Urothelium cell line (cell line): ENCODE data around the gene HTR1D.
A peak's percentile ranks its signal among the peaks of the same experiment; 100 is the strongest.
"Not testable (repeated sequence)": the region's sequence is repeated elsewhere in the genome, so short reads cannot be mapped to it uniquely, and the experiment has no call there.

Experiments used
- DNase-seq: peaks from one replicate; pipeline ENCODE4 v3.0.0; 2011; ENCODE audit warnings: low spot score, mixed read lengths
- FAIRE-seq: peaks from 2 replicates; lab custom pipeline; 2011; peaks lifted over from hg19 to GRCh38; lab: Jason Lieb, UNC

Gene HTR1D

DNA sequence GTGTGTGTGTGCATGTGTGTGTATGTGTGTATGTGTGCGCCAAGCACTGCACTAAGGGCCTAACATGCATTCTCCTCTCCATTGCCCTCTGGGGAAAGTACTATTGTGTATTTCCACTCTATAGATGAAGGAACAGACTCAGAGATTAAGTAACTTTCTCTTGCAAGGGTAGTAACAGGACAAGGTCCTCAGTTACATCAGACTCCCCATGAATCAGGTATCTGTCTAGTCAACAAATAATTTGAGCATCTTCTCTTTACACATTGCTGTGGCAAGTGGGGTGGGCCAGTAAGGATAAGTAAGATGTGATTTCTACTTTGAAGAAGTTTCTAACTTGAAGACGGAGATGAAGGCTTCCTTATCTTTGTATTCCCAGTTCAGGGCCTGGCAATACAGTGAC is 5.0 kb upstream of the HTR1D start:
- FAIRE-seq (no peak), DNase-seq (no peak)

DNA sequence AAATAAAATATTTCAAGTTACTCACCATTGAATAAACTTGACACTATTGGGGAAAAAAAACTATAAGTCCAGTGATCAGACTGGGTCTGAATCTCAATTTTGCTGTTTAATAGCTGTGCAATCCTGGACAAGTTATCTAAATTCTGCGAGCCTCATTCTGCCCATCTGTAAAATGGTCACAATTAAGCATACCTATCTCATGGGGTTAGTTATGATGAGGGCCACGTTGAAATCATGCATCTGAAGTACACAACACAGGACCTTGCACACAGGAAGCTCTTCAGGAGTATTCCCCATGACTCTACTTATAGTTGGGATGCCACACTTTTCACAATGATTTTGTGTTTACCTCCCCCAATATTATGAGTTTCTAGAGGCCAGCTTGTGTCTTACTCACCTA is 3.8 kb upstream of the HTR1D start:
- no peak for FAIRE-seq
- DNase-seq, result no peak

DNA sequence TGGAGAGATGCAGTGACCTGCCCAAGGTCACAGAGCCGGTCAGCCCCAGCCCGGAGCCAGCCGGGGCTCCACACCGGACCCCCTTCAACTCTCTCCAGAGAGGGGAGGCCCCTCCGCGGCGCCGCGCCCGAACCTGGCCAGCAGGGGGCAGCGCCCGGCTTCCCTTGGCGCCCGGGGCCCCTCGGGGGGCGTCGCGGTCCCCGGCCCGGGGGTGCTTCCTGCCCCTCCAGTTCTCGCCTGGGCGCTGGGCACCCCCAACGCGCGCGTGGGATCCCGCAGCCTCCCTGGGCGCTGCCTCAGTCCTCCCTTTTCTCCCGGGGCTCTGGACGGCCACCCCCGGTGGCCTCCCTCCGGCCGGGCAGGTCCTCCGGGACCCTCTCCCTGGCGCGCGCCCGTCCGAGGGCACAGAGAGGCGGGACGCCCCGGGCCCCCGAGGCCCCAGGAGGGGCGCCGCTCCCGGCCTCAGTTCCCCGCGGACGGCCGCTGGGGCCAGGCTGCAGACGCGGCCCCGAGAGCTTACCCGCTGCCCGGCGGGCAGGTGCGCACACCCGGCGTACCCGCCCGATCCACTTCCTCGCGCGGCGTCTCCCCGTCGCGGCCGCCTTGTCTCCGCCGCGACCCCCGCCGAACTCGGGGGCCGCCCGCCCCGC is 406 bp downstream of the HTR1D start:
- FAIRE-seq (no peak), DNase-seq (peak; percentile 70)

DNA sequence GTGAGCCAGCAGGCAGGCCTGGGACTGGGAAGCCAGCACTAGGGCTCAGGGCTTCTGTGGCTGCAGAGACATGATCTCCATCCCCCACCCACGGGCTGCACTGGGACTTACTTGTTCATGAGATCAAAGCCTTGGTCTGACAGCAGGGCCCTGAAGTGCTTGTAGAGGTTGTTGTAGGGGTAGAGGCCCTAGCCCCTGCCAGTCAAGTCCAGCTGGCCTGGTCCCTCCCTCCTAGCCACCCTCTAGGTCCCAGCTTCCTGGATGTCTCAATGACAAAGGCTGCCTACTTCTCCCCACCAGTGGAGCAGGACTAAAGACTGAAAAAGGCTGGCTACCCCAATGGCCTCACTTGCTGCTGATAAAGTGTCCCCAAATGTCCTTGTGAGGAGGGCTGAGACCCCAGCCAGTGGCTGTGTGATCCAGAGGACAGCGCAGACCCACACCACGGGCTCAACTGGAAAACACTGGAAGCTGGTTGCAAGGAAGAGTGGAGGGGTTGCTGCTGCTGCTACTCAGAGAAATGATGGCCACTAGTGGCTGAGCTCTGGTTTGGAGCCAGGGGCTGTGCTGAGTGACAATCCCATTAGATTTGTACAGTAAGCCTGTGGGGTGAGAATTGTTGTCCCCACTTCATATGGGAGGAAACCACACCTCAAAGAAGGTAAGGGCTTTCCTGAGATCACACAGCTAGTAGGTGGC is 1.4 kb downstream of the HTR1D start:
- DNase-seq (no peak), FAIRE-seq (no peak)

DNA sequence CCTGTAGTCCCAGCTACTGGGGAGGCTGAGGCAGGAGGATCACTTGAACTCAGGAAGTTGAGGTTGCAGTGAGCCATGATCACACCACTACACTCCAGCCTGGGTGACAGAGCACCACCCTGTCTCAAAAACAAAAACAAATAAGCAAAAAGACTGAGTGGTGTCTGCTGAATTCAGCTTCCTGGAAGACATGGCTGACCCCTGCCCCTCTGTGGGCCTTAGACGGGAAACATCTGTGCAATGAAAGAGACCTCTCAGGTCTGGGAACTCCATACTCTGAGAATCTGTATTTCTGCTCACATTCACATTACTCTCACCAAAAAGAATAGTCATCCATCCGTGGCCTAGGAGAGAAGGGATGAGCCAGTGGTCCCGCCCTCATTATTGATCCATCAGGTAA is 2.0 kb downstream of the HTR1D start:
- no peak for DNase-seq
- no peak for FAIRE-seq

DNA sequence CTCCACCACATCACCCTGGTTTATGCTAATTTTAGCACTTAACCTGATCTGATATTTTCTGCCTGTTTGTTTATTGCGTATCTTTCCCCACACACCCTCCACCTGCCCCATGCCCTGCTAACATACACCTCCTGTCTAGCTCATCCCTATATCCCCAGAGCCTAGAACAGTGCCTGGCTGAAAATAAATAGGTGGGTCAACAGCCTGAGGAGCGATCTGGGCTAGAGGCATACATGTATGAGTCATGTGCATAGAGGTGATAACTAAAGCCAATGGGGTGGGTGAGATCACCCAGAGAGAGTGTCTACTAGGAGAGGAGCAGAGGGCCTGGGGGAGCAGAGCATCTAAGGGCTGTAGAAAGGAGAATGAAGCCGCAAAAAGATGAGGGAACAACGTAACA is 2.7 kb downstream of the HTR1D start:
- FAIRE-seq (peak; percentile 32), DNase-seq (no peak)

DNA sequence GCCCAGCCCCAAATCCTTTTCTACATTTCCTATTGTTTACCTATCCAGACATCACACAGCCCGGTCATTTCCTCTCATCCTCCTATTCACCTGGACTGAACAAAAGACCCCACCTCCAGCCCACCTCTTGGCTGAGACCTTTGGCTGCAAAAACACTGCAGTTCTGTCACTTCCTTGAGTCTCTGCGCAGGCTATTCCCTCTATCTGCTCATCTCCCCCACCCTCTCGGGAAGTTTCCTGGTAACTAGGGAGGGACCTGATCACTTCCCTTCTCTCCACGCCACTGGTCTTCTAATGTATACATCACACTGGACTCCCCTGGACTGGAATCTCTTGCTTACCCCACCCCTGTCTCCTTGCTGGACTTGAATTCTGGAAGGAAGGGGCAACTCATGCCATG is 5.3 kb downstream of the HTR1D start:
- no peak for DNase-seq
- FAIRE-seq, result no peak

DNA sequence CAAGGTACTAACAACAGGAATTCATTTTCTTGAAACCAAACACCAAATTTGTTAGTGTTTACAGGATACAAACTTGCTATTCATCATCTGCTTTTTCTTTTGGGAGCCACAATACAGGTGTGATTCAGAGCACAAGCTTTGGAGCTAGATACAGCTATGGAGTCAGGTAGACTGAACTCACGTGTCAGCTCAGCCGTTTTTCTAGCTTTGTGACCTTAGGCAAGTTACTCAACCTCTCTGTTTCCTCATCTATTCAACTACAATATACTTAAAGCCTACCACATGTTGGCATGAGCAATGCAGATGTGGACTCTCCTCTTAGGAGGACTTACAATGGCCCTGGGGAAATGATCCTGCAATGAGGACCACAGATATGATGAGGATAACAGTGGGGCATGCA is 6.3 kb downstream of the HTR1D start:
- DNase-seq (no peak), FAIRE-seq (no peak)

DNA sequence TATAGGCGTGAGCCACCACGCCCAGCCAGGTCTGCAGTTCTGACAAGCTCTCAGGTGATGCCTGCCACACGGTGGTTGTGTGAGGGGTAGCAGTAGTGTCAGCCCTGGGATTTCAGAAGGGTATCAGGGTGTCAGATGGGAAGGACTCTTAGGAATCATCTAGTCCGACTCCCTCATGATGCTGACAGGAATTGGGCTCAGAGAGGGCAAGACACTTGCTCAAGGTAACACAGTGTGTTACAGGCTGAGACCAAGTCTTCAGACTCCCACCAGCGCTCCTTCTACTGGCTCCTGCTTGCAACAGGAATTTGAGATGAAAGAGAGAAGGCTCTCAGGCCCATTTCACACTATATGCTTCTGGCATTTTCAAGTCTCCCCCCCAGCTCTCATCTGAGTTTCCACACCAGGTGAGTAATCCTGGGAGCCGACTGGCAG is 6.9 kb downstream of the HTR1D start:
- FAIRE-seq (no peak), DNase-seq (no peak)

DNA sequence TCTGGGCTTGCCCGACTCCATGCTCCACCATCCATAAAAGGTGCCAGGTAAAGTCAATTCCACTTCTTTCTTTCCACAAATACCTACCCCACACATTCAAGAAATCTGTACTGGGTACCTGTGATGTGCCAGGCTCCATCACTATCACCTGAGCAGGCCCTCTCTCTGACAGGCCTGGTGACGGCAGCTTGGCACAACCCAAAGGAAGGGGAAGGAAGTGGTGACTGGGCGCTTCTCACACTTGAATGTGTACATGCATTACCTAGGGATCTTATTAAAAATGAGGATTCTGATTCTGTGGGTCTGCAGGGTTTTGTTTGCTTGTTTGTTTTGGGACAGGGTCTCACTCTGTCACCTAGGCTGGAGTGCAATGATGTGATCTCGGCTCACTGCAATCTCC is 7.5 kb downstream of the HTR1D start:
- FAIRE-seq (no peak), DNase-seq (no peak)

DNA sequence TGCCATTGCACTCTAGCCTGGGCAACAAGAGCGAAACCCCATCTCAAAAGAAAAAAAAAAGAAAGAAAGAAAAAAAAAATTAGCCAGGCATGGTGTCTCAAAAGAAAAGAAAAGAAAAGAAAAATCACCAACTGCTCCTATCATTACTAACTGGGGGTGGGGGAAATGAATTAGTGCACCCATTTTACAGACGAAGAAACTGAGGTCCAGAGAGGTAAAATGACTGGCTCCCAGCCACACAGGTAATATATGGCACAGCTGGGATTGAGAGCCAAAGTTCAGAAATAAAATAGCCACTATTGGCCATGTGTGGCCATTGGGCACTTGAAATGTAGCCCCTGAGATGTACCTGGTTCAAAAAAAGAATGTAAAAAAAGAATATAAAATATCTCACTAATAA is 8.8 kb downstream of the HTR1D start:
- DNase-seq, result no peak
- no peak for FAIRE-seq

DNA sequence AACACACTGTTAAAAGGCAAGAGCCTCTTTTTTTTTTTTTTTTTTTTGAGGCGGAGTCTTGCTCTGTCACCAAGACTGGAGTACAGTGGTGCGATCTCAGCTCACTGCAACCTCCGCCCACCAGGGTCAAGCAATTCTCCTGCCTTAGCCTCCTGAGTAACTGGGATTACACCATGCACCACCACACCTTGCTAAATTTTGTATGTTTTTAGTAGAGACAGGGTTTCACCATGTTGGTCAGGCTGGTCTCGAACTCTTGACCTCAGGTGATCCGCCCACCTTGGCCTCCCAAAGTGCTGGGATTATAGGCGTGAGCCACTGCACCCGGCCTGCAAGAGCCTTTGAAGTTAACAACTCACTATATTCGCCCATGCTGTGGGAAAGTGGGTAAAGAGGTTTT is 9.6 kb downstream of the HTR1D start:
- FAIRE-seq, DNase-seq: not testable (repeated sequence)

DNA sequence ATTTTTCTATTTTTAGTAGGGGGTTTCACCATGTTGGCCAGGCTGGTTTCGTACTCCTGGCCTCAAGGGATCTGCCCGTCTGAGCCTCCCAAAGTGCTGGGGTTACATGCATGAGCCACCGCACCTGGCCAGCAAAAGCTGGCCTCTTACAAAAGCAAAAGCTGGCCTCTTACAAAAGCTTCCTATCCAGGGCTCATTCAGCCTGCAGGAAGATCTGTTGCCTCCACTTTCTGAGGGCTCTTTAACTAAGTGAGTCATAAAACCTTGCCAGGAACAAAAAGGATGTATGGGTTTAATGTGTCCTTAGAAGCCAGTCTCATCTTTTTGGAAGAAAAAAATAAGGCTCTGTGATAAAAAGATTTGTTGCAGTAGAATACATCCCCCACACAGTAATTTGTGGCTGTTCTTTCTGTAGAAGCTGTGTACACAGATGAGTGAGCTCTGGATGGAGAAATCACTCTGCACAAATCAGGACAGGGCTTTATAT is 15.0 kb downstream of the HTR1D start:
- FAIRE-seq (no peak), DNase-seq (peak; percentile 51)

DNA sequence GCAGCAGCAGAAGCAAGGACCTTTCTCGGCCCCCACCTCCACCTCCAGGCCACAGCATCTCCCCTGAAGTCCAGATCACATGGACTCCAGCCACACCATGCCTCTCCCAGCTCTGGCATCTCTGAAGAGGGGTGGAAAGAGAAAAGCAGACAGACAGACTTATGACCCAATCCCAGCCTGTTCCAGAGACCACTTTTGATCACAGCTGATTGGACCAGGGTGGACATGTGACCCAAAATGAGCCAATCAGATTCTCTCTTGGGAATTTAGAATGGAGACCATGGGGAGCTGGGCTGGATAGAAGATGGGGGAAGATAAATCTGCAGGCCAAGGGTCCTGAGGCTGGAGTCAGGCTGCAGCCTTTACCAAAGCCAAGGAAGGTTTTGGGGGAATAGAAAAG is 16.4 kb downstream of the HTR1D start:
- FAIRE-seq (no peak), DNase-seq (no peak)

DNA sequence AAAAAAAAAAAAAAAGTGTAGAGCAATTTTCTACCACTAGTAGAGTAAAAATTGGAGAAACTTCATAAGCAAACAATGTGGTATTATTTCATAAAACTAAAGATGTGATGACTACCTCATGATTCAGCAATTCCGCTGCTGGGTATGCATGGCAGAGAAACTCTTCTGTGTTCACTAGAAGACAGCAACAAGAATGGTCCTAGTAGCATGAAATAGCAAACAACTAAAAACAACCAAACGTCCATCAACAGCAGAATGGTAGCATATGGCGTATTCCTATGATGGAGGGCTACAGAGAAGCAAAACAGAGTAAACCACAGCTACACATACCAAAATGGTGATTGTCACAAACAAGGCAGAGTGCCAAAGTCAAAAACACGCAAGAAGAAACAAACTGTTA is 18.9 kb downstream of the HTR1D start:
- FAIRE-seq (peak; percentile 30), DNase-seq (peak; percentile 47)

DNA sequence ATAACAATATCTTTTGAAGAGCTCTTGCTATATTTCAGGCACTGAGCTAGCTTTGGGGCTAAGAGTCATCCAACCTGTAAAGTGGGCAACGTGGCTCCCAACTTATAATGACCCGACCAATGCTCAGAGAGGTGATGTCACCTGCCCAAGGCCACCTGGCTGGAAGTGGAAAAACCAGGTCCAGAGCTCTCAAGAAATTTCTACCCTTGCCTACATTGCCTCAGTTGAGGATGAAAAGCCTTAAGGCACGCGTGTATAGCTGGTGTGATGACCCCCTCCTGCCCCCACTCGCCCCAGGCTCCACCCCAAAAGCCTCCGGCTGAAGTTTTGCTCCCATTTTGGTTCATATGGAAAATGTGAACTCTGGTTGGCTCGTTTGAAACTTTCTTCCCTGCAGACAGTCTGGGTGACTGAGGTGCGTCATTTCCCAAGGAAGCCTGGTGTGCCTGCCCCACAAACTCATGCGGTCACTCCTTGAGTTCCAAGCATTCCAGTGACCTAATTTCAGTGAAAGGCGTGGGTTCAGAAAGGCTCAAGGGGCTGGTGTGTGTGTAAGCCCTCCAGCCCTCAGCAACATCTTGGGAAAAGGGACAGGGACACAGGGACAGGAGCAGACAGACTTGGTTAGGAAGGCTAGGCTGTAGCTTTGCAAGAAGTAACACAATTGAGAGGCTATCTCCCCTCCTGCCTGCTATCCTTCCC is 20.5 kb downstream of the HTR1D start:
- DNase-seq (peak; percentile 85), FAIRE-seq (peak; percentile 91)

DNA sequence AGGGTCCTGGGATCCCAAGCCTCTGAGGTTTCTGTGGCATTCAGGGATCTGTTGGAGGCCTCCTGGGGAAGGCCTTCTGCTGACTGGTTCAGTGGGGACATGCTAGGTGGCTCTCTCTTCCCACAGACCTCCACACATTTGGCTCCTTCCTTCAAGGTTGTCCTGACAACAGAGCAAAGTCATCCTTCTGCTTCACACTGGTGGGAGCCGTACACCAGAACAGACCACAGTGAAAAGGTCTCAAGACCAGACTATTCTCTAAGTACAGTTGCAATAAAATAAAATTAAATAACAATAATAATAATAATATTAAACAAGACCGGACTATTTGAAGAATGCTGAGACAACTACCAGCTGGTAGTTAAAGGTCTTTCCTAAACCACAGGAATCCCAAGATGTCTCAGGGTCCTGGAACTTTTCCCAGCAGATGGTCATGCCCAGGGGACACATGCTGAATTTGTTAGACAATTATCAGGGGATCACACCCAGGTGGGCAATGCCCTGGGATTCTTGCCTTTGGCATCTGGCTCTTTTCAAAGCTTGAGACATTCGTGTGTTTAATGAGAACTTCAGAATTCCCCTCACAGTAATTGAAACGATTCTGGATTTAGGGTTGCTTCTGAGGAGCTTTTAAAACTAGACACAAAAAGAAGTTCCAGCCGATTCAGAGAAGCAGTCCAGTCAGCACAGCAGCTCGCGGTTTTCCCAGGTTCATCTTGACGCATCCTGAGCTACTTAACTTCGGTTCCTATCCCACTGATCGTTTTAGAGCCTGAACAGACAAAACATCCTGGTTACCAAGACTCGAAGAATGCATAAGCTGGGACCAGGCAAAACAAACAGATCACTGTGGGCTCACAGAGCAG is 22.9 kb downstream of the HTR1D start:
- no peak for FAIRE-seq
- peak; percentile 69 for DNase-seq

DNA sequence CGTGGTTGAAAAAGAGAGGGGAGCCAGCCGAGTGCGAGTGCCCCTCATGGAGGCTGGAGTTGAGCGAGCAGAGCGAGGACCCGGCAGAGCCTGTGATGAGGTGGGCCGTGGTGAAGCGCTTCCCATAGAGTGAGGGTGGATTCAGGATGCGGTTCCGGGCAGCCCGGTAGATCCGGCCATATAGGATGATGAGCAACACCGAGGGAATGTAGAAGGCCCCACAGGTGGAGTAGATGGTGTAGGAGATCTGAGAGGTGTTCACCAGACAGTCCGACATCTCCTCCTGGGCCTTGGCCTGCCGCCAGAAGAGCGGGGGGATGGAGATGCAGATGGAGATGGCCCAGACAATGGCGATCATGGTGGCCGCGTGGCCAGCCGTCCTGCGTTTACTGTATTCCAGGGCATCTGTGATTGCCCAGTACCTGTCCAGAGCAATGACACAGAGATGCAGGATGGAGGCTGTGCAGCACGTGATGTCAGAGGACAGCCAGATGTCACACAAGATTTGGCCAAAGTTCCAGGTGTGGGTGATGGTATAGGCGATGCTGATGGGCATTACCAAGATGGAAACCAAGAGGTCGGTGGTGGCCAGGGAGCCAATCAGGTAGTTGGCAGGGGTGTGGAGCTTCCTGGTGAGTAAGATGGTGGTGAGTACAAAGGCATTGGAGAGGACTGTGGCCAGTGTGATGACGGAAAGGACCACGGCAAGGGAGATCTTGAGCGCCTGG is 23.7 kb downstream of the HTR1D start:
- FAIRE-seq, result peak; percentile 55
- DNase-seq, result peak; percentile 68

DNA sequence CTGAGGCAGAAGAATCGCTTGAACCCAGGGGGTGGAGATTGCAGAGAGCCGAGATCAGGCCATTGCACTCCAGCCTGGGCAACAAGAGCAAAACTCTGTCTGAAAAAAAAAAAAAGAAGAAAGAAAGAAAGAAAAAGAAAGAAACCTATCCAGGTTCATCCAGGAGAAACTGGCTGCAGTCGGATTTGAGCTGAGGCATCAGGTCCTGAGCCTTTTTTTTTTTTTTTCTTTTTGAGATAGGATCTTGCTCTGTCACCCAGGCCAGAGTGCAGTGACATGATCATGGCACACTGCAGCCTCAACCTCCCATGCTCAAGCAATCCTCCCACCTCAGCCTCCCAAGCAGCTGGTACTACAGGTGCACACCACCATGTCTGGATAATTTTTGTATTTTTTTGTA is 26.1 kb downstream of the HTR1D start:
- FAIRE-seq, result no peak
- DNase-seq, result no peak

DNA sequence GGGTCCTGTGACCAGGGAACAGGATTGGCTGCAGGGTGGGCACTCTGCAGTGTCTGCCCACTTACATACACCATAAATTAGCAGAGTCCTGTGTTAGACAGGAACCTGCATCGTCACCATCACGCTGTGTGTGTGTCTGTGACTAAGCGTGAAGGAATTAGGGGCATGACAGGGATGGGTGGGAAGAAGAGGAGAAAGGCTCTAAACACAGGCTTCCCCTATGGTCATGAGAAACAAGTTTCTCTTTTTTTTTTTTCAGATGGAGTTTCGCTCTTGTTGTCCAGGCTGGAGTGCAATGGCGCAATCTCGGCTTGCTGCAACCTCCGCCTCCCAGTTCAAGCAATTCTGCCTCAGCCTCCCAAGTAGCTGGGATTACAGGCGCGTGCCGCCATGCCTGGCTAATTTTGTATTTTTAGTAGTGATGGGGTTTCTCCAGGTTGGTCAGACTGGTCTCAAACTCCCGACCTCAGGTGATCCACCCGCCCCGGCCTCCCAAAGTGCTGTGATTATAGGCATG is 28.3 kb downstream of the HTR1D start:
- DNase-seq (peak; percentile 78), FAIRE-seq (peak; percentile 27)
